Ishikawa (cell line): ENCODE measurements around the gene OSBPL8.

Source experiments
- EGR1 ChIP-seq: IDR thresholded peaks from 2 replicates; pipeline ENCODE4 v1.6.1; 2012
- FOXM1 ChIP-seq: IDR thresholded peaks from 2 replicates; pipeline ENCODE4 v1.6.1; 2012; ENCODE audit warnings: low read depth, borderline replicate concordance

DNA sequence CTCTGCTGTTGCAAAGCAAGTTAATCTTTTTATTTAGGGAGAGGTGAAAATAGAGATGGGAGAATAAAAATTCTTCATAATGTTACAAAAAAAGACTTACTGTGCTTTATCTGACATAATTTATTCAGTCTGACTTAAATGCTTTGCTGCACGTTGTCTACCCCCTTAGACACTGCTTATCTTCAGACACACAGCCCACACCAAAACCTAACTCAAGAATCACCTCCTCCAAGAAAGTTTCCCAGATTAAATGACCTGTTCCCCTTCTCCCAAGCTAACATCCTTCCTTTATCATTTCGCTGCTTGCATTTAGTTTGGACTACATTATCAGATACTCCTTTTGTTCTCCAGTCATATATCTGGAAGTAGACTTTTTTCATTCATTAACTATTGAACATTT, 3.8 kb downstream of the OSBPL8 start:
- TF ChIP-seq EGR1 (no peak), FOXM1 (no peak)
